Neural crest cell (in vitro differentiated cells): Measurements from ENCODE around the gene CYP4F22. TPM values are rescaled to one million over a fixed set of nuclear protein-coding genes. Genes with fewer than 3 reads are reported as not detected.
"Not testable (repeated sequence)": the region's sequence is repeated elsewhere in the genome, so short reads cannot be mapped to it uniquely, and the experiment has no call there.

Source experiments
- DNase-seq: peaks from one replicate; pipeline ENCODE4 v3.0.0; 2021; ENCODE audit warnings: low read depth, mixed read lengths, low spot score
- H3K27ac Mint-ChIP-seq: one replicate; pipeline ENCODE4 v1.8.0; 2021; ENCODE audit warnings: mild to moderate bottlenecking, mixed read lengths; ENCODE audit not compliant: unreplicated experiment
- H3K27me3 Mint-ChIP-seq: 2 replicates; pipeline ENCODE4 v1.8.0; 2021; ENCODE audit warnings: low read depth, mild to moderate bottlenecking, mixed read lengths
- H3K36me3 Mint-ChIP-seq: 2 replicates; pipeline ENCODE4 v1.8.0; 2021; ENCODE audit warnings: low read depth, mild to moderate bottlenecking, mixed read lengths
- H3K4me1 Mint-ChIP-seq: 2 replicates; pipeline ENCODE4 v1.8.0; 2021; ENCODE audit warnings: mixed read lengths
- H3K4me3 Mint-ChIP-seq: one replicate; pipeline ENCODE4 v1.8.0; 2021; ENCODE audit warnings: mild to moderate bottlenecking, mixed read lengths
- H3K9me3 Mint-ChIP-seq: 2 replicates; pipeline ENCODE4 v1.8.0; 2021; ENCODE audit warnings: mixed read lengths
- CTCF ChIP-seq: fragments of 200-600 bp; sonication (generic); conservative IDR thresholded peaks from 2 replicates; pipeline ENCODE4 v1.5.0; 2021; ENCODE audit warnings: antibody characterized with exemption, mild to moderate bottlenecking
- total RNA-seq: library from RNA; stranded (reverse); gene quantifications from 2 replicates; pipeline ENCODE4 v1.2.1, GENCODE V29; 2021

CYP4F22 gene
- total RNA-seq, 1 donor from 2014 or later, result not detected

GRCh38 chr19:15475169-15475568, 33.2 kb upstream of the CYP4F22 start:
- no peak for TF ChIP-seq CTCF
- Mint-ChIP-seq H3K4me3 (no peak overlapping the region), H3K36me3 (no peaks in the 10 kb centered on the region), H3K27ac (no peak overlapping the region), H3K4me1 (no peaks in the 10 kb centered on the region), H3K27me3 (peaks cover 43% of the 10 kb centered on the region), H3K9me3 (peaks cover 2% of the 10 kb centered on the region)
- DNase-seq, result no peak

- Mint-ChIP-seq H3K27me3 (peaks cover 40% of the 10 kb centered on the region), H3K4me3 (no peak overlapping the region), H3K36me3 (no peaks in the 10 kb centered on the region), H3K27ac (no peak overlapping the region), H3K9me3 (peaks cover 2% of the 10 kb centered on the region), H3K4me1 (no peaks in the 10 kb centered on the region)
- TF ChIP-seq CTCF, result no peak
- DNase-seq, result no peak
Observed at GRCh38 chr19:15475611-15476010, 32.7 kb upstream of the CYP4F22 start.

- Mint-ChIP-seq H3K4me3 (no peak overlapping the region), H3K27me3 (peaks cover 33% of the 10 kb centered on the region)
Observed at GRCh38 chr19:15476325-15476724, 32.0 kb upstream of the CYP4F22 start.

GRCh38 chr19:15479391-15480345, 28.7 kb upstream of the CYP4F22 start, which contains the start of gene PGLYRP2:
Gene PGLYRP2, minus strand, starts transcription at chr19:15479501. Its CDS starts 130 bp downstream, at chr19:15479371.
- peaks cover 19% of the 10 kb centered on the region for H3K27me3 Mint-ChIP-seq
- no peaks in the 10 kb centered on the region for H3K9me3 Mint-ChIP-seq
- TF ChIP-seq CTCF, result no peak
- H3K27ac Mint-ChIP-seq, result no peak within 1 kb of the TSS
- H3K4me1 Mint-ChIP-seq, result no peaks in the 10 kb centered on the region
- no peaks in the 10 kb centered on the region for H3K36me3 Mint-ChIP-seq
- no peak for DNase-seq
- H3K4me3 Mint-ChIP-seq, result no peak within 1 kb of the TSS

More at GRCh38 chr19:15476325-15476724, 32.0 kb upstream of the CYP4F22 start:
- no peaks in the 10 kb centered on the region for H3K36me3 Mint-ChIP-seq
- no peak overlapping the region for H3K27ac Mint-ChIP-seq
- TF ChIP-seq CTCF, result no peak
- DNase-seq, result no peak
- no peaks in the 10 kb centered on the region for H3K4me1 Mint-ChIP-seq
- peaks cover 2% of the 10 kb centered on the region for H3K9me3 Mint-ChIP-seq

GRCh38 chr19:15480996-15481395, 27.3 kb upstream of the CYP4F22 start:
- H3K9me3 Mint-ChIP-seq, DNase-seq, H3K27ac Mint-ChIP-seq, H3K4me1 Mint-ChIP-seq, H3K4me3 Mint-ChIP-seq, H3K36me3 Mint-ChIP-seq: not testable (repeated sequence)
- H3K27me3 Mint-ChIP-seq, result peaks cover 15% of the 10 kb centered on the region

- H3K36me3 Mint-ChIP-seq, H3K27ac Mint-ChIP-seq, H3K4me3 Mint-ChIP-seq, H3K27me3 Mint-ChIP-seq, DNase-seq, H3K9me3 Mint-ChIP-seq, H3K4me1 Mint-ChIP-seq: not testable (repeated sequence)
Observed at GRCh38 chr19:15485768-15486167, 22.6 kb upstream of the CYP4F22 start.
